Ishikawa (cell line): ENCODE measurements around the gene COP1.

Source experiments
- CREB1 ChIP-seq: IDR thresholded peaks from 2 replicates; pipeline ENCODE4 v1.6.1; 2012; ENCODE audit warnings: low read depth
- EGR1 ChIP-seq: IDR thresholded peaks from 2 replicates; pipeline ENCODE4 v1.6.1; 2012
- FOXM1 ChIP-seq: IDR thresholded peaks from 2 replicates; pipeline ENCODE4 v1.6.1; 2012; ENCODE audit warnings: low read depth, borderline replicate concordance
- RAD21 ChIP-seq: IDR thresholded peaks from 2 replicates; pipeline ENCODE4 v1.6.1; 2012; ENCODE audit warnings: low read depth
- TAF1 ChIP-seq: IDR thresholded peaks from 2 replicates; pipeline ENCODE4 v1.6.1; 2012; ENCODE audit warnings: low read depth, mild to moderate bottlenecking
- TCF12 ChIP-seq: IDR thresholded peaks from 2 replicates; pipeline ENCODE4 v1.6.1; 2012; ENCODE audit warnings: low read depth

GRCh38 chr1:176178316-176178715 is 28.8 kb downstream of the COP1 start:
- TF ChIP-seq FOXM1, result no peak
- no peak for TF ChIP-seq TAF1
- no peak for TF ChIP-seq RAD21
- no peak for TF ChIP-seq CREB1
- TF ChIP-seq EGR1, result no peak
- TF ChIP-seq TCF12, result no peak
